Measurements from ENCODE around the gene DECR2.
A peak's percentile ranks its signal among the peaks of the same experiment; 100 is the strongest.
"Not testable (repeated sequence)": the region's sequence is repeated elsewhere in the genome, so short reads cannot be mapped to it uniquely, and the experiment has no call there.

DECR2 gene

GRCh38 chr16:367333-367903 is 34.3 kb upstream of the DECR2 start:
- no peak for DNase-seq (ENCODE audit: low spot score)

GRCh38 chr16:368388-369158 is 33.1 kb upstream of the DECR2 start:
- DNase-seq (ENCODE audit: low spot score) = no peak

GRCh38 chr16:369275-369865 is 32.3 kb upstream of the DECR2 start:
- DNase-seq (ENCODE audit: low spot score) = no peak

GRCh38 chr16:369866-370436 is 31.7 kb upstream of the DECR2 start:
- no peak for DNase-seq (ENCODE audit: low spot score)

- peak; percentile 94 for DNase-seq (ENCODE audit: low spot score)
Measured at GRCh38 chr16:370443-370842, 31.2 kb upstream of the DECR2 start, which contains the start of gene MRPL28. Gene MRPL28, minus strand, starts transcription at chr16:370538. Its CDS starts 320 bp downstream, at chr16:370218.

- no peak for DNase-seq (ENCODE audit: low spot score)
Measured at GRCh38 chr16:370979-371514, 30.6 kb upstream of the DECR2 start.

- DNase-seq (ENCODE audit: low spot score) = no peak
Measured at GRCh38 chr16:371515-372301, 30.0 kb upstream of the DECR2 start.

- DNase-seq (ENCODE audit: low spot score) = no peak
Measured at GRCh38 chr16:372302-372983, 29.2 kb upstream of the DECR2 start.

GRCh38 chr16:373020-373598 is 28.6 kb upstream of the DECR2 start:
- DNase-seq (ENCODE audit: low spot score) = no peak

GRCh38 chr16:373848-374615 is 27.7 kb upstream of the DECR2 start:
- DNase-seq (ENCODE audit: low spot score) = no peak

GRCh38 chr16:374616-374926 is 27.1 kb upstream of the DECR2 start:
- no peak for DNase-seq (ENCODE audit: low spot score)

- DNase-seq (ENCODE audit: low spot score) = no peak
Measured at GRCh38 chr16:375212-375611, 26.5 kb upstream of the DECR2 start.

GRCh38 chr16:375927-376816 is 25.5 kb upstream of the DECR2 start:
- DNase-seq (ENCODE audit: low spot score) = no peak

- DNase-seq (ENCODE audit: low spot score) = no peak
Measured at GRCh38 chr16:376817-377418, 24.8 kb upstream of the DECR2 start.

GRCh38 chr16:377419-377951 is 24.2 kb upstream of the DECR2 start:
- DNase-seq (ENCODE audit: low spot score) = no peak

GRCh38 chr16:378113-378820 is 23.4 kb upstream of the DECR2 start:
- not testable (repeated sequence) for DNase-seq (ENCODE audit: low spot score)

GRCh38 chr16:378821-379182 is 22.9 kb upstream of the DECR2 start:
- DNase-seq (ENCODE audit: low spot score) = no peak
